Stimulated activated CD8-positive, alpha-beta memory T cell treated with anti-CD3 and anti-CD28 coated beads, Interleukin-7, amount 100 ng/mL, for 4 hours (primary cell): ENCODE results near the gene NACC2.

ENCODE experiments used
- DNase-seq, 2 donors: peaks; one replicate each; pipeline ENCODE4 v3.0.0-alpha.2; 2020; ENCODE audit warnings: low read depth in 2 of 2

Gene NACC2

GRCh38 chr9:135960411-135961276, 134.4 kb downstream of the NACC2 start:
- no peak for DNase-seq

GRCh38 chr9:135959814-135960213, 135.3 kb downstream of the NACC2 start:
- no peak for DNase-seq

- no peak for DNase-seq
Measured at GRCh38 chr9:135958485-135958884, 136.6 kb downstream of the NACC2 start.

GRCh38 chr9:135957431-135957830, 137.7 kb downstream of the NACC2 start:
- no peak for DNase-seq

GRCh38 chr9:135956802-135957174, 138.3 kb downstream of the NACC2 start:
- DNase-seq: no peak
